Midbrain (tissue), 1 donor: ENCODE data around the gene LMOD1.
"Not testable (repeated sequence)": the region's sequence is repeated elsewhere in the genome, so short reads cannot be mapped to it uniquely, and the experiment has no call there.

Experiments
- DNase-seq: peaks from one replicate; lab custom pipeline; 2025; lab: John Stamatoyannopoulos, UW

Gene LMOD1

DNA sequence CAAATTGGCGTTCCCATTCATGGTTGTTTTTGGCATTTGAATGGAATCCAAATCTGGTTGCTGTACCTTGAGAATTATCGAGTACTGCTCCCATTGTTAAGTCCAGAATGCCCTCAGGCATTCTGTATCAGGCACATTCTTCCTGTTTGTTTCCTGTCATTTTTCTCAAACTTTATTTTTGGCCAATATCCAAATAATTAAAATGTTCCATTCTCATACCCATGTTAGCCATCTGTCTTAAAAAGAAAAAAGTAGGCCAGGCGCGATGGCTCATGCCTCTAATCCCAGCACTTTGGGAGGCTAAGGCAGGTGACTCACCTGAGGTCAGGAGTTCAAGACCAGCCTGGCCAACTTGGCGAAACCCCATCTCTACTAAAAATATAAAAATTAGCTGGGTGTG lies 86.9 kb downstream of the LMOD1 start:
- no peak for DNase-seq

DNA sequence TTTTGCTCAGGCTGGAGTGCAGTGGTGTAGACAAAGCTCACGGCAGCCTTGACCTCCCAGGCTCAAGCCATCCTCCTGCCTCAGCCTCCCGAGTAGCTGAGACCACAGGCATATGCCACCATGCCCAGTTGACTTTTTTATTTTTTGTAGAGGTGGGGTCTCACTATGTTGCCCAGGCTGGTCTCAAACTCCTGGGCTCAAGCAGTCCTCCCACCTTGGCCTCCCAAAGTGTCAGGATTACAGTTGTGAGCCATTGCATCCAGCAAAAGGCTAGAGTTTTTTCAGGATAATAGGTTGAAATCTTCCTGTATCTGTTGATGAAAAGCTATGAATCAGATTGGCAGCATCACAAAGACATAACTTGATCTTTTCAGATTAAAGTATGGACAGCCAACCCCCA lies 89.6 kb downstream of the LMOD1 start:
- DNase-seq = not testable (repeated sequence)

GRCh38 chr1:201851949-201852348 lies 94.4 kb downstream of the LMOD1 start:
- DNase-seq = no peak

DNA sequence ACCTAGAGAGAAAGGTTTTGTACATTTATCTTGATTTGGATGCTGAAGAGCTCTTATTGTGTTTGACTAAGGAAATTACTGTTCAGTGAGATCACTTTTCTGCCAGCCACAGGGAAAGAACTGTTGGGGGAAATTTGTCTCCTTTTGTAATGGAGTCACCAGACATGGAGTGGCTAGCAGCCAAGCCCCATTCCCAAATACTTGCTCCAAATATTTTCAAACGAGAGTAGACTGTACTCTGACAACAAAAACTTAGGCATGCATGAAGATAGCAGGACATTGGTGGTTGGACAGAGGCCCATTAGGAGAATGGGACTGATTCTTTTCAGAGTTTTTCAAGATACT lies 96.3 kb downstream of the LMOD1 start:
- DNase-seq = no peak

DNA sequence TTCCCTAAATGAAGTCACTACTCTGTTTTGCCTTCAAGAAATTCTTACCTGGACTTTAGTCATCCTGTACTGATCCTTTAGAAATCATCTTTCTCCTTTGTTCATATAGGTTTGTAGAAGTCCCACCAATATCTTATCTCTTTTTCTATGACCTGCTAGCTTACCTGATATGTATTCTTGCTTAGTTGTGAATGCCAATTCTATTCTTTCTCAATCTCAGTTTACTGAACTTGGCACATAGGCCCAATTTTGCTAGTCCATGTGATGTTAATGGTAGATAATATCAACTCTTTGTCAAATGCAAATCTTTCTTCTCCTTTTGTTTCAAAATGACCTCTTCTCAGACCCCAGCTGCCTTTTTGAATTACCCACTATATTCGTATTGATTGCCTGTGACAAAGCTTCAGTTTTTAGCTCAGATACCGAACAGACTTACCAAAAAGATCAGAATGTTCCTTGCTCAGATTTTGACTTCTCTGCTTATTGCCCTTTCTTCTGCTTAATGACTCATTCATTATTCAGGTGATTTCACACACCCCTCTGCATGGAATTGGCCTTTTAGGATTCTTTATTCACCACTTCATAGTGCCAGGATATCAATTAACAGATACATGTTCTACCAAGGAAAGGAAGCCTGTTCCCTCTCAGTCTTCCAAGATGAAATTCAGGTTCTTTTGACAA lies 96.8 kb downstream of the LMOD1 start:
- DNase-seq = no peak

GRCh38 chr1:201848230-201848629 lies 98.1 kb downstream of the LMOD1 start:
- no peak for DNase-seq

GRCh38 chr1:201847150-201847549 lies 99.2 kb downstream of the LMOD1 start:
- no peak for DNase-seq
